Stimulated activated CD8-positive, alpha-beta memory T cell treated with anti-CD3 and anti-CD28 coated beads, Interleukin-12 subunit alpha, Interleukin-12 subunit beta, amount 100 ng/mL, for 1 hour (primary cell): ENCODE data around the gene ADCY4.

ENCODE experiments used
- DNase-seq: peaks from one replicate; pipeline ENCODE4 v3.0.0-alpha.2; 2020; ENCODE audit warnings: low read depth

Gene ADCY4

GRCh38 chr14:24315243-24315806 is 19.5 kb downstream of the ADCY4 start:
- DNase-seq: no peak

DNA sequence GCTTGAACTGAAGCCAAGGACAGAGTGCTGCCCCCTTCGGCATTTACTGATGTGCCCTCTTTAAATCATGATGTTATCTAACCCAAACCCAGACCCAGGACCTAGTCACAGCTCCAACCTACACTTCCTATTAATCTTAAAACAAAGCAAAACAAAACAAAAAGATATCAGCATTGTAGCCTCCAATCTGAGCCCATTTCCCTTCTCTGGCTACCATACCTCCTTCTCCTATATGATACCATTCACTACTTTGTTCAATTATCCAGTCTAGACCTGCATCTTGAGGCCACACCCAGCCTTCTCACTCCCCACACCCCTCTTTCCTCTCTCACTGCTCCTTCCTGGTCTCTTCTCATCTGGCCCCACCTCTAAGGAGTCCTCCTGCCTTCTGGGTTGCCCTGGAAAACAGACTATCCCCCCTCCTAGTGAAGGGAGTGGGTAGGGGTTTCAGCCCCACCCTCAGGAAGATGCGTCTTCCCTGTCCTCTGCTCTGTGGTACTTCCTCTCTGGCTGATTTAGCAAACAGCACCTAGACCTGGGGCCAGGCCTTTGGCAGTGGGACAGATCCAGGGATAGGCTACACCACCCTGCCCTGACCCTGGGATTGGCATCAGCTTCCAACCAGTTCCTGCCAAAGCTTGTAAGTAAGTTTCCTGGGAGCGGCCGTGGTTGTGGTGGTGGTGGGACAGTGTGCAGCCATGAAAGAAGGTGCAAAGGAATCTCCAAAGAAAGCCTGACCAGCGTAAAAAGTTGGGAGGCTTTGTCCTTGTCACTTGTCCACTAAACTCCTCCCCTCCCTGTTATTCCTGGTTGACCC is 20.3 kb downstream of the ADCY4 start:
- no peak for DNase-seq

DNA sequence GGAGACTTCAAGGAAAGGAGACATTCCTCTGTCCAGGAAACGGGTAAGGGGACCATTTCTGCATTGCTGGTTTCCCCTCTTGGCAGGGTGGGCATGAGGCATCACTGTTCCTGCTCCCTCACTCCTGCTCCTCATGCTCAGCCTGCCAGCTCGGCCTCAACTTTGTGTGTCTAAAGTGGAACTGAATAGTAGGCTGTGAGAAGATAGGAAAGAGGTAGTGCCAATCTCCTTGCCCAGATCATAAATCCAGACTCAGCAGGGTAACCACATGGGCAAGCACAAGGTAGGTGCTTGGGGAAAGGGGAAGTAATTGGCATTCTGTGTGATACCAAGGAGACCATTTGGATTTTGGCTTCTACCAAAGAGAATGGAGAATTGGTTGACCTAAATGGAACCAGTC is 21.0 kb downstream of the ADCY4 start:
- DNase-seq: no peak

GRCh38 chr14:24312736-24313507 is 21.9 kb downstream of the ADCY4 start:
- DNase-seq: no peak

- DNase-seq: no peak
Measured at GRCh38 chr14:24311837-24312615, 22.8 kb downstream of the ADCY4 start.

DNA sequence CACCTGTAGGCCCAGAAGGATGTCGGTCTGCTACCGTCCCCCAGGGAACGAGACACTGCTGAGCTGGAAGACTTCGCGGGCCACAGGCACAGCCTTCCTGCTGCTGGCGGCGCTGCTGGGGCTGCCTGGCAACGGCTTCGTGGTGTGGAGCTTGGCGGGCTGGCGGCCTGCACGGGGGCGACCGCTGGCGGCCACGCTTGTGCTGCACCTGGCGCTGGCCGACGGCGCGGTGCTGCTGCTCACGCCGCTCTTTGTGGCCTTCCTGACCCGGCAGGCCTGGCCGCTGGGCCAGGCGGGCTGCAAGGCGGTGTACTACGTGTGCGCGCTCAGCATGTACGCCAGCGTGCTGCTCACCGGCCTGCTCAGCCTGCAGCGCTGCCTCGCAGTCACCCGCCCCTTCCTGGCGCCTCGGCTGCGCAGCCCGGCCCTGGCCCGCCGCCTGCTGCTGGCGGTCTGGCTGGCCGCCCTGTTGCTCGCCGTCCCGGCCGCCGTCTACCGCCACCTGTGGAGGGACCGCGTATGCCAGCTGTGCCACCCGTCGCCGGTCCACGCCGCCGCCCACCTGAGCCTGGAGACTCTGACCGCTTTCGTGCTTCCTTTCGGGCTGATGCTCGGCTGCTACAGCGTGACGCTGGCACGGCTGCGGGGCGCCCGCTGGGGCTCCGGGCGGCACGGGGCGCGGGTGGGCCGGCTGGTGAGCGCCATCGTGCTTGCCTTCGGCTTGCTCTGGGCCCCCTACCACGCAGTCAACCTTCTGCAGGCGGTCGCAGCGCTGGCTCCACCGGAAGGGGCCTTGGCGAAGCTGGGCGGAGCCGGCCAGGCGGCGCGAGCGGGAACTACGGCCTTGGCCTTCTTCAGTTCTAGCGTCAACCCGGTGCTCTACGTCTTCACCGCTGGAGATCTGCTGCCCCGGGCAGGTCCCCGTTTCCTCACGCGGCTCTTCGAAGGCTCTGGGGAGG is 23.9 kb downstream of the ADCY4 start, which contains the start of gene LTB4R:
LTB4R (plus strand) TSS at position 857 of the 959 bp plus-strand sequence. CDS start 4,150 bp downstream, outside the sequence.
- peak; percentile 22 for DNase-seq

DNA sequence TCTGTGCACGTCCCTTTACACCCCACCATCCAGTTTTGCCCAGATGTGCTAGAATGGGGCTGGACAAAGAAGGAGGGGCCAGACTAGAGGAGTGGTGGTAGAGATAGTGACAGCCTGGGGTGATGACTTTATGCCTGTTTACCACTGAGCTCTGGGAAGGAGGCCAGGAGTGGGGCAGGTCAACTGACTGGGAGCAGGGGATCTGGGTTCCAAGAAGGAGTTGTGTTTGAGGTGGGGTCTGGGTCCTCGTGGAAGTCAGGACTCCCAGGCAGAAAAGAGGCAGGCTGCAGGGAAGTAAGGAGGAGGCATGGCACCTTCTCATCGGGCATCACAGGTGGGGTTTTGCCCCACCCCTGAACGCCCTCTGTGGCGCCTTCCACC is 24.6 kb downstream of the ADCY4 start:
- no peak for DNase-seq

- no peak for DNase-seq
Measured at GRCh38 chr14:24309538-24310264, 25.2 kb downstream of the ADCY4 start, which contains the start of gene LTB4R2. Gene LTB4R2, plus strand, starts transcription at chr14:24310140. Its CDS starts 525 bp downstream, at chr14:24310665.

- no peak for DNase-seq
Measured at GRCh38 chr14:24308342-24309124, 26.3 kb downstream of the ADCY4 start.

DNA sequence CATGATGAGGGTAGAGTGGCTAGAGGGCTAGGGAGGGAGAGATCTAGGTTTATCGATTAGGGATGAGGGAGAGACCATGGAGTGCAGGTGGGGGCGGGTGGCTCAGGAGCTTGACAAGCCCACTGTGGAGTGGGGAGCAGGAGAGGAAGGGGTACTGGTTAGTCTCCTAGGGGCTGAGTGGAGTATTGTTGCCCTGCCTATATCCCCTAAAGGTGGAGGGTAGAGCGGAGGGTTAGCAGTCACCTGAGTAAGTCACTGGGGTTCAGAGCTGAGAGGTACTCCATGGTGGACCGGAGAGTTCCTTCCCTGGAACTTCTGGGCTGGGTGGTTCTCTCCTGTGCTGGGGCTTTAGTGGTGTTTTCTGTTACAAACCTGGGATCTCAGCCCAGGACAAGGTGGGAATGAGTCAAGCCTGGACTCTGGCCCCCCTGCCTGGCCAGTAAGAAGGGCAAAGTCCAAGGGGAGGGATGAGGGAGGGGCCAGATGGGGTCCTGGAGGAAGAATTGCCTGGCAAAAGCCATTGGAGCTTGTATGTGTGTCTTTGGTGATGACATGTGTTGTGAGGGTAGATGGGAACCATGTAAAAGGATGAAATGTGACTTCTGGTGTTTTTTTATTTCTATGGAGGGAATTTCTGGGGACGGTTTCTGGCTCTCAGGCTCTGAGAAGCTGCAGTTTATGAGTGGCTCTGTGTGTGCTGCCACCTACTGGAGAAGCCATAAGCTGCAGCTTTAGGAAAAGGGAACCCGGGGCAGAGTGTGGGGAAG is 27.1 kb downstream of the ADCY4 start, which contains the start of gene CIDEB:
CIDEB (minus strand) TSS at position 403 of the 767 bp plus-strand sequence; CDS start at position 284, 119 bp downstream.
- DNase-seq: peak; percentile 41

DNA sequence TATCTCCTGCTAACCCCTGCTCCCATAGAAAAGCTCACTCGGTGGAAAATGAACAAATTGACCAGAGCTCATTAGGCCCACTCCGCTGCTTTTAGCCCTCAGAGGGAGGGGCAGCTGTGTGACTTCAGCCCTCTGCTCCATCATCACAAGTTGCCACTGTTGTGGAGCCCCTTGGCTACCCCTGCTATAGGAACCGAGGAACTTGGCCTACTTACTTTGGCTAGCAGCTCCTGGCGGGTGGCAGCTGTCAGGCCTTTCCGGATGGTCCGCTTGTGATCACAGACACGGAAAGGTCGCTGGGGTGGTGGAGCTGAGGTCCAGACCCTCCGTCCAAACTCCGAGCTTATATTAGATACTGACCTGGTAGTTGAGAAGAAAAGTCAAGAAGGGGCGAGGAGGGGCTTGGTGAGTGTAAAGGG is 27.7 kb downstream of the ADCY4 start:
- no peak for DNase-seq

DNA sequence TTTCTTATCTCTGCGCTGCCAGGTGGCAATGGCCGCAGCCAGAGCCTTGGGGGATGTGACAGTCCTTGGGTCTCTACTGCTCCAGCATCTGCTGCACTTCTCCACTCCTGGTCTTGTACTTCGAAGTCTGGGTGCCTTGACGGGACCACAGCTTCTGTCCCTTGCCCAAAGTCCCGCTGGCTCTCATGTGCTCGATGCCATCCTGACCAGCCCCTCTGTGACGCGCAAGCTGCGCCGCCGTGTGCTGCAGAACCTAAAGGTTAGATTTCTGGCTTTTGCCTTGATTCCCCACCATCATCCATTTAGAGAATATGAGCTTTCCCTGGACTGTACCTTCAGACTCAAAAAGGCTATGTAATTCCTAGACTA is 30.9 kb downstream of the ADCY4 start:
- no peak for DNase-seq

DNA sequence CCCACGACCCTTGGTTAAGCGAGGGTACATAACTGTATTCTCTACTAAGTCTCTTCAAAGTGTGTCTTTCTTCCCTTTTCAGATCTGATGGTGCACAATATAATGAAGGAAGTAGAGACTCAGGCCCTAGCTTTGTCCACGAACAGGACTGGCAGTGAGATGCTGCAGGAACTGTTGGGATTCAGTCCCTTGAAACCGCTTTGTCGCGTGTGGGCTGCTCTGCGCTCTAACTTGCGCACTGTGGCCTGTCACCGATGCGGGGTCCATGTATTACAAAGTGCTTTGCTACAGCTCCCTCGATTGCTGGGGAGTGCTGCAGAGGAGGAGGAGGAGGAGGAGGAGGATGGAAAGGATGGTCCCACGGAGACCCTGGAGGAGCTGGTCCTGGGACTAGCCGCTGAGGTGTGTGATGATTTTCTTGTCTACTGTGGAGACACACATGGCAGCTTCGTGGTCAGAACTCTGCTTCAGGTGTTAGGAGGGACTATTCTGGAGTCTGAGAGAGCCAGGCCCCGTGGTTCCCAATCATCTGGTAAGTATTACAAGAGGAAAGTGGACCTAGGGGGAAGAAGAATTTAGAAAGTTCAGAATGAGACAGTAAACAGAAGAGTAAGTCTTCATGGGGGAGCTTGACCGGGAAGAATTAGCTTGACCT is 34.4 kb downstream of the ADCY4 start:
- no peak for DNase-seq

GRCh38 chr14:24299255-24300191 is 35.3 kb downstream of the ADCY4 start, which contains the start of the genes DHRS1 and NOP9:
Gene DHRS1, minus strand, starts transcription at chr14:24299780. Its CDS starts 674 bp downstream, at chr14:24299106.
Gene NOP9, plus strand, starts transcription at chr14:24299850. Its CDS starts 105 bp downstream, at chr14:24299955.
- DNase-seq: peak; percentile 89

DNA sequence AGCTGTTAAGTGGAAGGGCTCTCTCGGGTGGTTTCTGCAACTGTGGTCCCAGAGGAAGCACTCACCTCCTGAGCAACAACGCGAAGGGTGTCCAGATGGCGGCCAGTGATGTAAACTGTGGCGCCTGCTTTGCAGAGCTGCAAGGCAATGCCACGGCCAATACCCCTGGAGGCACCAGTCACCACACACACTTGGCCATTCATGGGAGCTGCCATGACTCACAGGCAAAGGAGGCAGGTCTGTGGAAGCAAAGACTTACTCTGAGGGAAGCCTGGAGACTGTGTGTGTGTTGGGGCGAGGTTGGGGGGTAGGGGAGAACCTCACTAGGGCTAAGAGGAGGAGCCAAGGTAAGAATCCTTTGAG is 36.0 kb downstream of the ADCY4 start:
- DNase-seq: no peak

DNA sequence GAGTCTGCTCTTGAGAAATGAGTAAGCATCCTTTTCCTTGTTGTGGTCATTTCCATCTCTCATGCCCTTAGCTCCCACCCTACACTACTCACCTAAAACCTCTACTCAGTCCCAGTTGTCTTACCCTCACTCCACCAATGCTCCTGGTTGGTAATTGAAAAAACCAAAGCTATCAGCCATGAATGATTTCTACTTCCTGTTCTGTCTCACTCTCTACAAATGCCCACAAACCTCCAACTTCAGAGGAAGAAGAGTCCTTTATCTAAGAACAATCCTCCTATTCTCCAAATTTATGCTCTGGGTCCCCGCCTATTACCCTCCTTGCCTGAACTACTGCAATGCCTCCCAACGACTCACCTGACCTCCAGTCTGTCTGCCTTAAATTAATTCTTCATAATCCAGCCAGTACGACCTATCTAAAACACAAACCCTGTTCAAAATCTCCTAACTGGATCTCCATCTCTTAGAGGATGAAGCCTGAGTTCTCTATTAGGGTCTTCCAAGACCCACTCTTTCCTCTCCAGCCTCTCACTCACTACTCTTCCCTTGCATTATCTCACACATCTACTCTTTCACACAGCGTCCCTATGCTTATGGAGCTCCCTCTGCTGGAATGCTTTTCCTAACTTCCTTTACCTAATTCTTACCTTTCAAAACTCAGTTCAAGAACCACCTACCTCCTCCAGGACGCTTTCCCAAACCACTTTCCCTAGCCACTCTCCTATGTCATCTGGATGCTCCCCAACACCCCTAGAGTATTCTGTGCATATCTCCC is 37.5 kb downstream of the ADCY4 start:
- no peak for DNase-seq
